HFF-Myc (cell line): ENCODE data around the gene FBXO9.

Experiments
- DNase-seq: peaks from one replicate; pipeline ENCODE4 v3.0.0-alpha.2; 2011; ENCODE audit warnings: low read depth; ENCODE audit errors: extremely low read depth
- H3K4me3 ChIP-seq: replicated peaks from 2 replicates; pipeline ENCODE4 v1.5.1; 2011; ENCODE audit warnings: low read depth, mild to moderate bottlenecking, control low read depth, low read length
- TF ChIP-seq, protein P1 (sequence below): IDR thresholded peaks from 2 replicates; pipeline ENCODE4 v1.5.1; 2012; ENCODE audit warnings: mild to moderate bottlenecking, low read depth, low read length, control low read depth; ENCODE audit errors: missing control alignments

FBXO9 gene

DNA sequence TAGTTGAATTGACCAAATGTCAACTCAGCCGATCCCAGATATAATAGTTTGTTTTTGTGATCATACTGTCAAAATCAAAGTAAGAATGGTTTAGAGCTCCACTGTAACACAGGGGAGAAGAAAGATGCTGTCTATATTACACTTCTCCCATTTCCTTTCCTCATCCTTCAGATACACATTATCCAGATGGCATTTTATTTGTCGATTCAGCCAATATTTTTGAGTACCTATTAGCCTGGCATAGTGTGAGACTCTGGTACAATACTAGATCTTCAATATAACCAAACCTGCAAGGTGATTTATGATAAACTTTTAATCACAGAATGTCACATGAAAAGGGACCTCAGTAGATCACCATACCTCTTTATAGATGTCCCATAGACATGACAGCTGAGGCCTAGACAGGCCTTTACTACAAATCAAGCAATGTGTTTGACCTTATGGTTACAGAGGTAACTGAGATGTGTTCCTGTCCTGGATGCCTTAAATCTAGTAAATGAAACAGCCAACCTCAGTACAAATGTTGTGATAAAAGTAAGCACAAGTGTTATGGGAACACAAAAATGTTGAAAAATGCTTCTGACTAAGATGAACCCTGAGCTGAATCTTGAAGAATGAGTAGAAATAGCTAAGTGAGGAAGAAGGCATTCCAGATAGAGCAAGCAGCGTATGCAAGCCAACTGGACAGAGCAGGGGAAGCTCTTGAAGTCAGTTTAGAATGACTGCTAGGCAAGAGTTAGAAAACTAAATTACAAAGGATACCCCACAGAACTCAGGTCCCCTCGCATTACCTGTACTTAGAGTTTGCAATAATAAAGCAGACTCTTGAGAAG is 1.9 kb downstream of the FBXO9 start:
- H3K4me3 ChIP-seq, result peak overlapping the region; percentile 84
- DNase-seq, result no peak
- TF ChIP-seq, protein P1, sequence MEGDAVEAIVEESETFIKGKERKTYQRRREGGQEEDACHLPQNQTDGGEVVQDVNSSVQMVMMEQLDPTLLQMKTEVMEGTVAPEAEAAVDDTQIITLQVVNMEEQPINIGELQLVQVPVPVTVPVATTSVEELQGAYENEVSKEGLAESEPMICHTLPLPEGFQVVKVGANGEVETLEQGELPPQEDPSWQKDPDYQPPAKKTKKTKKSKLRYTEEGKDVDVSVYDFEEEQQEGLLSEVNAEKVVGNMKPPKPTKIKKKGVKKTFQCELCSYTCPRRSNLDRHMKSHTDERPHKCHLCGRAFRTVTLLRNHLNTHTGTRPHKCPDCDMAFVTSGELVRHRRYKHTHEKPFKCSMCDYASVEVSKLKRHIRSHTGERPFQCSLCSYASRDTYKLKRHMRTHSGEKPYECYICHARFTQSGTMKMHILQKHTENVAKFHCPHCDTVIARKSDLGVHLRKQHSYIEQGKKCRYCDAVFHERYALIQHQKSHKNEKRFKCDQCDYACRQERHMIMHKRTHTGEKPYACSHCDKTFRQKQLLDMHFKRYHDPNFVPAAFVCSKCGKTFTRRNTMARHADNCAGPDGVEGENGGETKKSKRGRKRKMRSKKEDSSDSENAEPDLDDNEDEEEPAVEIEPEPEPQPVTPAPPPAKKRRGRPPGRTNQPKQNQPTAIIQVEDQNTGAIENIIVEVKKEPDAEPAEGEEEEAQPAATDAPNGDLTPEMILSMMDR, result no peak

- DNase-seq, result no peak
- TF ChIP-seq, protein P1, result no peak
- no peak overlapping the region for H3K4me3 ChIP-seq
These were observed 2.7 kb downstream of the FBXO9 start for GRCh38 chr6:53067849-53068361.

DNA sequence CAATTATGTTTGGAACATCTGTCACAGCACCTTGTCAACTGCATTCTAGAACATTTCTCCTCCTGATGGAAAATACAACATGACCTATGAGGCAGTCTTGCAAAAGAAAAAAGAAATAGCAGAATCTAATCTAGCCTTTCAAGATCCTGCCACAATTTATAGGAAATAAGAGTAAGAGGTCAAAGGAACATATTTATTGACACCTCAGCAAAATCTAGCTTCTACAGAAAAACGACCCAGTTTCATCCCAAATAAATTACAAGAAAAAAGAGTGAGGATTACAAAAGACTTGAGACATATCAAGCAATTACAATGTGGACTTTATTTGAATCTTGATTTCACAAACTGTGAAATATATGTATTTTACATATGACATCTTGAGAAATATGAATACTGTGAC is 4.2 kb downstream of the FBXO9 start:
- DNase-seq, result no peak
- H3K4me3 ChIP-seq, result no peak overlapping the region
- TF ChIP-seq, protein P1, result no peak

DNA sequence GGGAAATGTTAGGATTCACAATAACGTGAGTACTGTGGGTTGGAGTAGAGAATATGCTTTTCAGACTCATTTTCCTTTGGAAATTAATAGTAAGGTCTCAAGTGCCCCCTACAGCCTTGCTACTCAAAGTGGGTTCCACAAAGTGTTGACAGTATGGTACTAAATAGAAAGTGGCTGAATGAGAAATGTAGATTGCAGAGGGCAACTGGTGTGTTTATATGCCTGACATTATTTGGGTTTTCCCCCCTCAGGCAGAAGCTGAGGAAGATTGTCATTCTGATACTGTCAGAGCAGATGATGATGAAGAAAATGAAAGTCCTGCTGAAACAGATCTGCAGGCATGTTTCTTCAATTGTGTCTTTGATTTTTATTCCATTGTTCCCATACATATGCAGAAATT is 5.6 kb downstream of the FBXO9 start:
- TF ChIP-seq, protein P1, result no peak
- no peak overlapping the region for H3K4me3 ChIP-seq
- no peak for DNase-seq

DNA sequence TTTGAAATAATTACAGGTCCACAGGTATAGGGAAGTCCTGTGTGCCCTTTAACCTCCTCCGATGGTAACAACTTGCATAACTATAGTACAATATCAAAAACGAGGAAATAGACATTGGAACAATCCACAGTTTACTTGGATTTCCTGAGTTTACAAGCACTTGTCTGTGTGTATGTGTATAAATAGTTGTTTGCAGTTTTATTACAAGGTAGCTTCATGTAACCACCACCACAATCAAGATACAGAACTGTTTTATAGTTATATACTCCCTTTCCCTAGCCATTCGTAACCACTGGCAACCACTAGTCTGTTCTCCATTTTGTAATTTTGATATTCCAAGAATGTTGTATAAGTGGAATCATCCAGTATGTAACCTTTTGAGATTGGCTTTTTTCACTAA is 9.1 kb downstream of the FBXO9 start:
- no peak overlapping the region for H3K4me3 ChIP-seq
- TF ChIP-seq, protein P1, result no peak
- DNase-seq, result no peak

DNA sequence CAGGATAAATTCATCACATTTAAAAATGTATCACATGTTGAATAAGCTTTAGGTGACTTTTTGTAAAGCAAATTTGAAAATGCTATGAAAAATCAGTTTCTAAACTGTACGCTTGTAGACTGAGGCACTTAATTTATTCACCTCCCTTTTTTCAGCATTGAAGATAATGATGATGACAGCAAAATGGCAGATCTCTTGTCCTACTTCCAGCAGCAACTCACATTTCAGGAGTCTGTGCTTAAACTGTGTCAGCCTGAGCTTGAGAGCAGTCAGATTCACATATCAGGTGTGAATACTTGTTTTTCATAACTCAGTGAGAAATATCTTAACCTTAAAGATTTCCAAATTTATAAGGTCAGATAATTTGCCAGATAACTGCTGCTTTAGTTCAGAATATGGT is 15.6 kb downstream of the FBXO9 start:
- TF ChIP-seq, protein P1, result no peak
- H3K4me3 ChIP-seq, result no peak overlapping the region
- no peak for DNase-seq
